Gastroesophageal sphincter (tissue), 3 donors: ENCODE data around the gene ACSM2B.

Experiments used
- CTCF ChIP-seq, 4 experiments: fragments of 200-600 bp in 2 of 4; fragments of 450-650 bp in 2 of 4; sonication (generic) in 1 of 4; IDR thresholded peaks; one replicate each; pipeline ENCODE4 v1.5.1; 2017 to 2019; ENCODE audit warnings: antibody characterized with exemption in 4 of 4, mild to moderate bottlenecking in 2 of 4, moderate library complexity in 2 of 4
- EP300 ChIP-seq: sonication (generic); formaldehyde crosslinking; IDR thresholded peaks from one replicate; pipeline ENCODE4 v1.6.1; 2017; ENCODE audit warnings: antibody characterized with exemption, mild to moderate bottlenecking
- POLR2A ChIP-seq, 2 donors: fragments of 450-650 bp; IDR thresholded peaks; one replicate each; pipeline ENCODE4 v1.6.1; 2017; ENCODE audit warnings: antibody characterized with exemption in 2 of 2, mild to moderate bottlenecking in 2 of 2, moderate library complexity in 1 of 2
- POLR2AphosphoS5 ChIP-seq: sonication (generic); formaldehyde crosslinking; IDR thresholded peaks from one replicate; pipeline ENCODE4 v1.6.1; 2017; ENCODE audit warnings: antibody characterized with exemption

GRCh38 chr16:20622498-20622870, 46.3 kb upstream of the ACSM2B start:
- TF ChIP-seq POLR2A (IDR thresholded peaks at IDR 0.05) (no peak), CTCF (IDR thresholded peaks at IDR 0.05) (no peak), POLR2AphosphoS5 (no peak), EP300 (no peak)
